CD14-positive monocyte (primary cell): ENCODE data around the gene RALGAPA1. TPM values are rescaled to one million over a fixed set of nuclear protein-coding genes. Genes with fewer than 3 reads are reported as not detected.

Experiments used
- DNase-seq, 3 donors: peaks; one replicate each; pipeline ENCODE4 v3.0.0-alpha.2; 2011 to 2022
- H2AFZ ChIP-seq: 2 replicates; pipeline ENCODE4 v1.6.0; 2012; ENCODE audit warnings: mild to moderate bottlenecking, low read depth, low read length, inconsistent platforms; ENCODE audit not compliant: insufficient read depth, poor library complexity, severe bottlenecking
- H3K27ac ChIP-seq, 2 donors: 1 replicate in 1 of 2; 2 replicates in 1 of 2; pipeline ENCODE4 v1.5.1; 2012 to 2013; ENCODE audit warnings: low read length in 2 of 2, control low read depth in 1 of 2, inconsistent platforms in 1 of 2, low read depth in 1 of 2, mild to moderate bottlenecking in 1 of 2
- H3K27me3 ChIP-seq, 2 donors: one replicate each; pipeline versions ENCODE4 v1.6.0 to v1.6.1; 2011 to 2013; ENCODE audit warnings: low read length in 2 of 2; ENCODE audit not compliant: control insufficient read depth in 2 of 2, insufficient read depth in 2 of 2
- H3K36me3 ChIP-seq, 2 donors: replicated peaks in 1 of 2; 1 replicate in 1 of 2; 2 replicates in 1 of 2; pipeline versions ENCODE4 v1.5.1 to v1.6.1; 2012 to 2013; ENCODE audit warnings: low read length in 2 of 2, control low read depth in 1 of 2, inconsistent platforms in 1 of 2, mild to moderate bottlenecking in 1 of 2; ENCODE audit not compliant: insufficient read depth in 2 of 2, control insufficient read depth in 1 of 2
- H3K4me1 ChIP-seq, 2 donors: 1 replicate in 1 of 2; 2 replicates in 1 of 2; pipeline versions ENCODE4 v1.5.1 to v1.6.1; 2012 to 2013; ENCODE audit warnings: low read length in 2 of 2, control low read depth in 1 of 2, inconsistent platforms in 1 of 2, mild to moderate bottlenecking in 1 of 2, moderate library complexity in 1 of 2; ENCODE audit not compliant: insufficient read depth in 2 of 2, control insufficient read depth in 1 of 2
- H3K4me2 ChIP-seq: replicated peaks from 2 replicates; pipeline ENCODE3; 2012; ENCODE audit warnings: low read length, moderate library complexity, mild to moderate bottlenecking; ENCODE audit not compliant: poor library complexity, severe bottlenecking; ENCODE audit errors: extremely low read depth
- H3K4me3 ChIP-seq, 3 experiments: fragments of 200-600 bp in 1 of 3; sonication (generic) in 1 of 3; replicated peaks in 1 of 3; 1 replicate in 2 of 3; 2 replicates in 1 of 3; pipeline ENCODE4 v1.5.1; 2011 to 2013; ENCODE audit warnings: low read length in 3 of 3, mild to moderate bottlenecking in 3 of 3, control low read depth in 2 of 3, low read depth in 2 of 3, inconsistent platforms in 1 of 3, moderate library complexity in 1 of 3
- H3K79me2 ChIP-seq: 2 replicates; pipeline ENCODE4 v1.6.0; 2012; ENCODE audit warnings: mild to moderate bottlenecking, control low read depth, inconsistent platforms, low read length, moderate library complexity; ENCODE audit not compliant: insufficient read depth
- H3K9ac ChIP-seq: 2 replicates; pipeline ENCODE4 v1.6.0; 2017; ENCODE audit warnings: low read length, mild to moderate bottlenecking; ENCODE audit not compliant: insufficient read depth, poor library complexity, severe bottlenecking
- H3K9me3 ChIP-seq, 2 donors: replicated peaks in 1 of 2; 1 replicate in 1 of 2; 2 replicates in 1 of 2; pipeline versions ENCODE4 v1.5.1 to v1.6.1; 2012 to 2013; ENCODE audit warnings: low read length in 2 of 2, control low read depth in 1 of 2; ENCODE audit not compliant: control insufficient read depth in 1 of 2, insufficient read depth in 1 of 2
- H4K20me1 ChIP-seq: 2 replicates; pipeline ENCODE4 v1.6.0; 2012; ENCODE audit warnings: mild to moderate bottlenecking, low read length, control low read depth, moderate library complexity; ENCODE audit not compliant: insufficient read depth
- H3K27ac Mint-ChIP-seq, 7 donors: one replicate each; pipeline ENCODE4 v1.8.0; 2020; ENCODE audit warnings: mild to moderate bottlenecking in 7 of 7, mixed read lengths in 7 of 7, moderate library complexity in 6 of 7, inconsistent platforms in 2 of 7
- H3K27me3 Mint-ChIP-seq, 3 donors: one replicate each; pipeline ENCODE4 v1.8.0; 2021 to 2022; ENCODE audit warnings: low read depth in 3 of 3, mild to moderate bottlenecking in 3 of 3, mixed read lengths in 3 of 3, moderate library complexity in 3 of 3, inconsistent platforms in 1 of 3
- H3K36me3 Mint-ChIP-seq, 2 donors: one replicate each; pipeline ENCODE4 v1.8.0; 2020; ENCODE audit warnings: mixed read lengths in 2 of 2, inconsistent platforms in 1 of 2, mild to moderate bottlenecking in 1 of 2
- H3K4me1 Mint-ChIP-seq: one replicate; pipeline ENCODE4 v1.8.0; 2020; ENCODE audit warnings: mild to moderate bottlenecking, mixed read lengths
- H3K4me3 Mint-ChIP-seq, 2 donors: one replicate each; pipeline ENCODE4 v1.8.0; 2020; ENCODE audit warnings: mild to moderate bottlenecking in 2 of 2, mixed read lengths in 2 of 2, moderate library complexity in 1 of 2
- H3K9me3 Mint-ChIP-seq, 7 donors: one replicate each; pipeline ENCODE4 v1.8.0; 2020 to 2022; ENCODE audit warnings: mixed read lengths in 7 of 7, mild to moderate bottlenecking in 6 of 7, moderate library complexity in 6 of 7, inconsistent platforms in 2 of 7
- CTCF ChIP-seq: fragments of 200-600 bp; IDR thresholded peaks from one replicate; pipeline ENCODE4 v1.8.0; 2022; ENCODE audit warnings: antibody characterized with exemption, mild to moderate bottlenecking
- WGBS: methylation state at CpG from one replicate; pipeline ENCODE4 v1.1.5; 2013; ENCODE audit warnings: missing lambda C conversion rate; ENCODE audit not compliant: insufficient coverage; 5-methylcytosine and 5-hydroxymethylcytosine counted together
- intact Hi-C, 2 donors: fragments of 100-400 bp; cut with micrococcal nuclease; formaldehyde crosslinking; loops; one replicate each; pipeline versions ENCODE4 v1.15.0 to v1.15.1; 2023
- polyA plus RNA-seq, 3 donors: library from polyadenylated mRNA; depleted of rRNA in 1 of 3; unstranded in 2 of 3; stranded (reverse) in 1 of 3; fragments of 300-500 nt in 2 of 3; fragments of >200 nt in 1 of 3; fragmentation: Illumina TruSeq in 2 of 3; gene quantifications; 1 replicate in 2 of 3; 2 replicates in 1 of 3; pipeline ENCODE4 v1.2.3, GENCODE V29; 2012 to 2021

The RALGAPA1 gene
- polyA plus RNA-seq, 3 donors: 3.2 to 7.4 (median 4.1) TPM

- H3K4me3 Mint-ChIP-seq: no peak overlapping the region
- H3K27ac Mint-ChIP-seq: no peak overlapping the region
- no peaks in the 10 kb centered on the region for H4K20me1 ChIP-seq
- no peak for DNase-seq
- no peaks in the 10 kb centered on the region for H3K9me3 Mint-ChIP-seq
- peaks cover 8 to 10% of the 10 kb centered on the region in 2 donors for H3K36me3 Mint-ChIP-seq
- intact Hi-C loops: no loop called here
- no peaks in the 10 kb centered on the region for H3K36me3 ChIP-seq
- H3K4me2 ChIP-seq: no peak overlapping the region
- no peak overlapping the region for H3K9ac ChIP-seq
- no peaks in the 10 kb centered on the region for H3K4me1 ChIP-seq
- no peak overlapping the region for H3K27ac ChIP-seq
- H3K9me3 ChIP-seq: no peaks in the 10 kb centered on the region
- H2AFZ ChIP-seq: no peak overlapping the region
- H3K79me2 ChIP-seq: no peaks in the 10 kb centered on the region
- H3K4me1 Mint-ChIP-seq: no peaks in the 10 kb centered on the region
- H3K27me3 ChIP-seq: no peaks in the 10 kb centered on the region
- H3K27me3 Mint-ChIP-seq: no peaks in the 10 kb centered on the region
- no peak for TF ChIP-seq CTCF
- no peak overlapping the region for H3K4me3 ChIP-seq
- WGBS: no CpG with 5 or more reads among the region's 2 CpGs
Measured at GRCh38 chr14:35766700-35767082, 42.4 kb downstream of the RALGAPA1 start.

- no peaks in the 10 kb centered on the region for H3K4me1 ChIP-seq
- H3K9me3 Mint-ChIP-seq: no peaks in the 10 kb centered on the region
- intact Hi-C loops: no loop called here
- H3K4me3 ChIP-seq: no peak overlapping the region
- DNase-seq: no peak
- no peaks in the 10 kb centered on the region for H3K27me3 ChIP-seq
- H3K27ac Mint-ChIP-seq: no peak overlapping the region
- no peaks in the 10 kb centered on the region for H3K36me3 ChIP-seq
- WGBS: 100% methylated on average over 2 of the region's 5 CpGs
- no peaks in the 10 kb centered on the region for H4K20me1 ChIP-seq
- TF ChIP-seq CTCF: no peak
- peaks cover 8 to 10% of the 10 kb centered on the region in 2 donors for H3K36me3 Mint-ChIP-seq
- H3K27me3 Mint-ChIP-seq: no peaks in the 10 kb centered on the region
- no peaks in the 10 kb centered on the region for H3K4me1 Mint-ChIP-seq
- no peak overlapping the region for H3K9ac ChIP-seq
- no peaks in the 10 kb centered on the region for H3K79me2 ChIP-seq
- no peak overlapping the region for H3K27ac ChIP-seq
- H2AFZ ChIP-seq: no peak overlapping the region
- H3K4me3 Mint-ChIP-seq: no peak overlapping the region
- H3K4me2 ChIP-seq: no peak overlapping the region
- no peaks in the 10 kb centered on the region for H3K9me3 ChIP-seq
Measured at GRCh38 chr14:35766036-35766699, 42.9 kb downstream of the RALGAPA1 start.
